Measurements from ENCODE around the gene OMP.

Gene OMP

DNA sequence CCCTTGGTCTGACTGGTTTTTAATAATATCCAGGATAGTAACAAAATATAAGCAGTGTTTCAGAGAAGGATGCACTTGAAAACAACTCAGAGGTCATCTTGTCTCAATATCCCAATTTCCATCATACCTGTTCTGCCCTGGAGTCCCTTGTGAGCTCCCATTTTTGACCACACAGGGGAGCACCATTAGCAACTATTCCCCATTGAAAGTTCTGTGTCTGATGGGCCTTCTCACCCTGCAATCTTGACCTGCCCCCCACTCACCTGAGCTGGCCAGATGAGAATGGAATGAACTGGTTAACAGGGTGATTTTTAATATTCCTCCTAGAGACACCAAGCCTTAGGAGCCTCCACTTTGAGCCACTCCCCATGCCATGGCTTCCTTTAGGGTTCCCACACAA lies 39.7 kb upstream of the OMP start:
- Histone ChIP-seq H3K4me3 (ENCODE audit: low read depth in 1 of 2, low read length in 2 of 2) (no peak overlapping the region), H3K9me3 (ENCODE audit: low read length) (no peaks in the 10 kb centered on the region), H3K27ac (ENCODE audit: low read depth, low read length) (no peak overlapping the region), H3K36me3 (ENCODE audit: insufficient read depth, low read length) (no peaks in the 10 kb centered on the region), H3K4me1 (ENCODE audit: insufficient read depth, low read length) (peaks cover 14% of the 10 kb centered on the region), H3K27me3 (ENCODE audit: control insufficient read depth in 1 of 2, insufficient read depth in 2 of 2, low read length in 2 of 2) (no peaks in the 10 kb centered on the region), H3K9ac (ENCODE audit: low read length) (no peak overlapping the region)

DNA sequence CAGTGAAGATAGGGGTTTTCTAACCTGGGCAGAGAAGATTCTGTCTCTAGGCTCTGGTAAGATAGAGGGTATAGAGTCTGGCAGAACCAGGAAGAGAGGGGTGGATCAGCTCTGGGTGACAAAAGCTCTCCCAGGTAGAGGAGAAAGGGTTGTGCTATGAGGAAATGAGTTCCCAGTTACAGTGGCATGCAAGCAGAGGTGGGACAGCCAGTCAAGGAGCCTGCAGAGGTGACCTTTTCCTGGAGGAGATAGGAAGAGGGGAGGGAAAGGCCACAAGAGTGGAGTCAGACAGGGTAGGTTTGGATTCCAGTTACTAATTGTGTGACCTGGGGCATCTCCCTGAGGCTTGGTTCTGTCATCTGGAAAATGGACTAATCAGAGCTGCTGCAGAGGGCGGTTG lies 39.2 kb upstream of the OMP start:
- peaks cover 19% of the 10 kb centered on the region for H3K4me1 ChIP-seq (ENCODE audit: insufficient read depth, low read length)
- H3K27ac ChIP-seq (ENCODE audit: low read depth, low read length): no peak overlapping the region
- no peak overlapping the region for H3K9ac ChIP-seq (ENCODE audit: low read length)
- no peaks in the 10 kb centered on the region for H3K36me3 ChIP-seq (ENCODE audit: insufficient read depth, low read length)
- H3K4me3 ChIP-seq (ENCODE audit: low read depth in 1 of 2, low read length in 2 of 2): no peak overlapping the region
- H3K9me3 ChIP-seq (ENCODE audit: low read length): no peaks in the 10 kb centered on the region
- no peaks in the 10 kb centered on the region for H3K27me3 ChIP-seq (ENCODE audit: control insufficient read depth in 1 of 2, insufficient read depth in 2 of 2, low read length in 2 of 2)

- no peak overlapping the region for H3K4me3 ChIP-seq (ENCODE audit: low read depth in 1 of 2, low read length in 2 of 2)
- no peak overlapping the region for H3K27ac ChIP-seq (ENCODE audit: low read depth, low read length)
- H3K4me1 ChIP-seq (ENCODE audit: insufficient read depth, low read length): peaks cover 23% of the 10 kb centered on the region
- H3K36me3 ChIP-seq (ENCODE audit: insufficient read depth, low read length): no peaks in the 10 kb centered on the region
- no peaks in the 10 kb centered on the region for H3K27me3 ChIP-seq (ENCODE audit: control insufficient read depth in 1 of 2, insufficient read depth in 2 of 2, low read length in 2 of 2)
- H3K9ac ChIP-seq (ENCODE audit: low read length): no peak overlapping the region
- no peaks in the 10 kb centered on the region for H3K9me3 ChIP-seq (ENCODE audit: low read length)
Measured at GRCh38 chr11:77063861-77064260, 38.8 kb upstream of the OMP start.

- Histone ChIP-seq H3K27me3 (ENCODE audit: control insufficient read depth in 1 of 2, insufficient read depth in 2 of 2, low read length in 2 of 2) (no peaks in the 10 kb centered on the region), H3K9me3 (ENCODE audit: low read length) (no peaks in the 10 kb centered on the region), H3K27ac (ENCODE audit: low read depth, low read length) (no peak overlapping the region), H3K4me3 (ENCODE audit: low read depth in 1 of 2, low read length in 2 of 2) (no peak overlapping the region), H3K4me1 (ENCODE audit: insufficient read depth, low read length) (peaks cover 23% of the 10 kb centered on the region), H3K36me3 (ENCODE audit: insufficient read depth, low read length) (no peaks in the 10 kb centered on the region), H3K9ac (ENCODE audit: low read length) (no peak overlapping the region)
Measured at GRCh38 chr11:77064648-77065217, 37.9 kb upstream of the OMP start.

- Histone ChIP-seq H3K9ac (ENCODE audit: low read length) (peak overlapping the region; percentile 71), H3K27me3 (ENCODE audit: control insufficient read depth in 1 of 2, insufficient read depth in 2 of 2, low read length in 2 of 2) (no peaks in the 10 kb centered on the region), H3K4me1 (ENCODE audit: insufficient read depth, low read length) (peaks cover 23% of the 10 kb centered on the region), H3K4me3 (ENCODE audit: low read depth in 1 of 2, low read length in 2 of 2) (peak overlapping the region; percentile 79 to 92), H3K36me3 (ENCODE audit: insufficient read depth, low read length) (no peaks in the 10 kb centered on the region), H3K9me3 (ENCODE audit: low read length) (no peaks in the 10 kb centered on the region), H3K27ac (ENCODE audit: low read depth, low read length) (peak overlapping the region; percentile 89)
Measured at GRCh38 chr11:77065878-77066228, 36.8 kb upstream of the OMP start.

DNA sequence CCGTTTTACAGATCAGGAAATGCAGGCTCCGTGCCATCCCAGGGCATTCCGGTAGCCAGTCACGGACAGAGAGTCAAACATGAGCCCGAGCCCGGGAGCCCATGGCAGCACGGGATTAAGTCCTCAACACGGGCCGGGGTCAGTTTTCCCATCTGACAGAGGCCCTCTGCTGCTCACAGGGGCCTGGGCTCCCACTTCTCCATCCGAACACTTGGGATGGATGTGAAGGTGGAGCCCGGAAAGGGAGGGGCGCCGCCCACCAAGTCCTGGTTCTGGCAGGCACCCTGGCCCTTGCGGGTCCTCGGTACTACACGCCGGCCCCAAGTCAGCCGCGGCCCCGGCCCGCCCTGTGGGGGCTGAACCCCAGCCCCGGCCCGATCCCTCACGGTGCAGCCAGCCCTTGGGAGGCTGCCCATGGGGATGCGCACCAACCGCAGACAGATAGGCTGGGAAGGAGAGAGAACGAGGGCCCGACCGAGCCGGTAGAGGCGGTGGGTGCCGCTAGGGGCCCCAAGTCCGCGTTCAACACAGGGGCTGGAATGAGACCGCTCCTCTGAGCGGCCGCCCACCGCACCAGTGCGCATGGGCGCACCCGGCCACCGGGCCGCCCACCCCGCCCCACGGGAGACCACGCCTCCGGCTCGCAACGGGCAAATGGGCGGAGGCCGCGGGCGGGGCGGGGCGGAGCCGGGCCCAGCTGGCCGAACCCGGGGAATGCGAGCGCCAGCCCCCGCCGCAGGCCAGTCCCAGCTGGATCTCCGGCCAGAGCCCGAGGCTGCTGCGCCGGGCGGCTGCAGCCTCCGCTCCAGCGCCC lies 36.2 kb upstream of the OMP start, which contains the start of gene CAPN5:
CAPN5 (plus strand) TSS at position 743 of the 814 bp plus-strand sequence. CDS start 17,916 bp downstream, outside the sequence.
- no peaks in the 10 kb centered on the region for H3K27me3 ChIP-seq (ENCODE audit: control insufficient read depth in 1 of 2, insufficient read depth in 2 of 2, low read length in 2 of 2)
- H3K9me3 ChIP-seq (ENCODE audit: low read length): no peaks in the 10 kb centered on the region
- H3K36me3 ChIP-seq (ENCODE audit: insufficient read depth, low read length): no peaks in the 10 kb centered on the region
- peaks cover 23% of the 10 kb centered on the region for H3K4me1 ChIP-seq (ENCODE audit: insufficient read depth, low read length)
- H3K9ac ChIP-seq (ENCODE audit: low read length): peak within 1 kb of the TSS; percentile 71
- H3K4me3 ChIP-seq (ENCODE audit: low read depth in 1 of 2, low read length in 2 of 2): peak within 1 kb of the TSS; percentile 79 to 92
- H3K27ac ChIP-seq (ENCODE audit: low read depth, low read length): peak within 1 kb of the TSS; percentile 89

- peak overlapping the region in 1 of 2 donors; percentile 79 for H3K4me3 ChIP-seq (ENCODE audit: low read depth in 1 of 2, low read length in 2 of 2)
- no peak overlapping the region for H3K27ac ChIP-seq (ENCODE audit: low read depth, low read length)
- peak overlapping the region; percentile 0 for H3K9ac ChIP-seq (ENCODE audit: low read length)
- H3K9me3 ChIP-seq (ENCODE audit: low read length): no peaks in the 10 kb centered on the region
- peaks cover 35% of the 10 kb centered on the region for H3K4me1 ChIP-seq (ENCODE audit: insufficient read depth, low read length)
- H3K27me3 ChIP-seq (ENCODE audit: control insufficient read depth in 1 of 2, insufficient read depth in 2 of 2, low read length in 2 of 2): no peaks in the 10 kb centered on the region
- no peaks in the 10 kb centered on the region for H3K36me3 ChIP-seq (ENCODE audit: insufficient read depth, low read length)
Measured at GRCh38 chr11:77067861-77068443, 34.7 kb upstream of the OMP start.

- H3K27ac ChIP-seq (ENCODE audit: low read depth, low read length): no peak overlapping the region
- no peak overlapping the region for H3K9ac ChIP-seq (ENCODE audit: low read length)
- no peaks in the 10 kb centered on the region for H3K9me3 ChIP-seq (ENCODE audit: low read length)
- peaks cover 42% of the 10 kb centered on the region for H3K4me1 ChIP-seq (ENCODE audit: insufficient read depth, low read length)
- no peaks in the 10 kb centered on the region for H3K36me3 ChIP-seq (ENCODE audit: insufficient read depth, low read length)
- no peaks in the 10 kb centered on the region for H3K27me3 ChIP-seq (ENCODE audit: control insufficient read depth in 1 of 2, insufficient read depth in 2 of 2, low read length in 2 of 2)
- H3K4me3 ChIP-seq (ENCODE audit: low read depth in 1 of 2, low read length in 2 of 2): no peak overlapping the region
Measured at GRCh38 chr11:77068457-77069335, 33.9 kb upstream of the OMP start.

GRCh38 chr11:77069336-77069968 lies 33.2 kb upstream of the OMP start:
- Histone ChIP-seq H3K9ac (ENCODE audit: low read length) (no peak overlapping the region), H3K36me3 (ENCODE audit: insufficient read depth, low read length) (no peaks in the 10 kb centered on the region), H3K27me3 (ENCODE audit: control insufficient read depth in 1 of 2, insufficient read depth in 2 of 2, low read length in 2 of 2) (no peaks in the 10 kb centered on the region), H3K9me3 (ENCODE audit: low read length) (no peaks in the 10 kb centered on the region), H3K27ac (ENCODE audit: low read depth, low read length) (no peak overlapping the region), H3K4me1 (ENCODE audit: insufficient read depth, low read length) (peaks cover 50% of the 10 kb centered on the region), H3K4me3 (ENCODE audit: low read depth in 1 of 2, low read length in 2 of 2) (no peak overlapping the region)

GRCh38 chr11:77069969-77070582 lies 32.6 kb upstream of the OMP start:
- H3K4me1 ChIP-seq (ENCODE audit: insufficient read depth, low read length): peaks cover 52% of the 10 kb centered on the region
- H3K27ac ChIP-seq (ENCODE audit: low read depth, low read length): no peak overlapping the region
- H3K4me3 ChIP-seq (ENCODE audit: low read depth in 1 of 2, low read length in 2 of 2): no peak overlapping the region
- H3K36me3 ChIP-seq (ENCODE audit: insufficient read depth, low read length): no peaks in the 10 kb centered on the region
- no peaks in the 10 kb centered on the region for H3K9me3 ChIP-seq (ENCODE audit: low read length)
- no peaks in the 10 kb centered on the region for H3K27me3 ChIP-seq (ENCODE audit: control insufficient read depth in 1 of 2, insufficient read depth in 2 of 2, low read length in 2 of 2)
- H3K9ac ChIP-seq (ENCODE audit: low read length): no peak overlapping the region
